GM18519 (cell line): ENCODE measurements around the gene C1QA.

Source experiments
- ATAC-seq: cut with Tn5 transposase; IDR thresholded peaks from one replicate; pipeline ENCODE4 v1.9.1; 2021; ENCODE audit warnings: mild to moderate bottlenecking, moderate library complexity; ENCODE audit not compliant: unreplicated experiment, low FRiP score

The C1QA gene

DNA sequence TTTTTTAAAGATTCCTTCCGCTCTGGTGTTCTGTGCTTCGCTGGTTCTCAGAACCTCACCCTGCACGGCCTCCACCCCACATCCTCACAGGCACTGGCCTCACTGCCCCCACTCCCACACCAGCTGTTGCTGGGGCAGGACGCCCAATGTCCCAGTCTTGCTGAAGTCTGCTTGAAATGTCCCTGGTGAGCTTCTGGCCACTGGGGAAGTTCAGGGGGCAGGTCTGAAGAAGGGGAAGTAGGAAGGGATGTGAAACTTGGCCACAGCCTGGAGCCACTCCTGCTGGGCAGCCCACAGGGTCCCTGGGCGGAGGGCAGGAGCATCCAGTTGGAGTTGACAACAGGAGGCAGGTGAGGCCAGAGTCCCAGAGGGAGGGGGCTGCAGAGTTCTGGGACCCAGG lies at the start of gene C1QA:
Gene C1QA (plus strand): TSS at position 276 of the 400 bp plus-strand sequence. CDS start 989 bp downstream, outside the sequence.
- no peak for ATAC-seq

- ATAC-seq, result no peak
These were observed 49.2 kb upstream of the C1QA start for GRCh38 chr1:22587247-22587646.

- no peak for ATAC-seq
These were observed 47.5 kb upstream of the C1QA start for GRCh38 chr1:22588899-22589422.

- no peak for ATAC-seq
These were observed 44.9 kb upstream of the C1QA start for GRCh38 chr1:22591576-22591975.

DNA sequence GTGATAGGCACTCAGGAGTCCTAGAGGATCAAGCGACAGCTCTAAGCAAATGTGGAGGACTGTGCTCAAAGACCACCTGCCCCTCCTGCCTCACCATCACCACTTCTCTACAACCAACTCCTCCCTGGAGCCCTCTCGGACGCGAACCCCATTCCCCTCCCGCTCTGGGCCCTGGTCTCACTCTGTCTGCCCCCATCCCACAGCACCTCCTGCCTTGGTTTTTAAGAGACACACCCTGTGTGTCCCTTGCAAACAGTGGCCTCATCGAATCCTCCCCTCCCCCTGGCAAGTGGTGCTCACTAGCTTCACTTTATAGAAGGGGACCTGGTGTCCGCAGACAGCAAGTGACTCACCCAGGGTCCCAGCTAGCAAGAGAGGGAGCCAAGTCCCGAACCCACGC lies 44.4 kb upstream of the C1QA start:
- ATAC-seq, result no peak

GRCh38 chr1:22592919-22593790 lies 43.3 kb upstream of the C1QA start:
- ATAC-seq, result no peak

- ATAC-seq, result no peak
These were observed 42.0 kb upstream of the C1QA start for GRCh38 chr1:22594396-22594795.

GRCh38 chr1:22595108-22595507 lies 41.3 kb upstream of the C1QA start:
- no peak for ATAC-seq

- ATAC-seq, result no peak
These were observed 39.0 kb upstream of the C1QA start for GRCh38 chr1:22597301-22597965.

DNA sequence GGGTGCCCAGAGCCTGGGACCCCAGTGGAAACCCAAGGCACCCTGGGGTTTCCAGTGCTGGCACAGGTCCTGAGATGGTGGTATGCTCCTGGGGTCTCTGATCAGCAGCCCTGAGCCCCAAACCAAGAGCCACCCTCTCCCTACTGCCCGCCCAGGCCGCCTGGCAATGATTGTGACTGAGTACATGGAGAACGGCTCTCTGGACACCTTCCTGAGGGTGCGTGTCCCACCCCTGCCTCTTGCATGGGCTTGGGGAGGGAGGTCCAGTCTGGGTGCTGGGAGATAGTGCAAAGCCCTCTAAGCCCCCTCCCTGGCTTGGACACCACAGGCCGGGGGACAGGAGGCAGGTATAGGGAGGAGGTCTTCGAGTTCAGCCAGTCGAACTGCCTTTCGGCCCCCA lies 38.4 kb upstream of the C1QA start:
- no peak for ATAC-seq

DNA sequence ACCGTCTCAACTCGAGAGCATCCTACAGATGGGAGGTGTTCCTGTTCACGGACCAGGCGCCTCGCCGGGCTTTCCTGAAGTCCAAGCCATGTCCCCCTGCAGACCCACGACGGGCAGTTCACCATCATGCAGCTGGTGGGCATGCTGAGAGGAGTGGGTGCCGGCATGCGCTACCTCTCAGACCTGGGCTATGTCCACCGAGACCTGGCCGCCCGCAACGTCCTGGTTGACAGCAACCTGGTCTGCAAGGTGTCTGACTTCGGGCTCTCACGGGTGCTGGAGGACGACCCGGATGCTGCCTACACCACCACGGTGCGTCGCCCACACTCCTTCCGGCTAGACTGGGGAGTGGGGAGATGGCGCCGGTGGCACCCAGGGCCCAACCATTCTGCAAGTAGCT lies 37.7 kb upstream of the C1QA start:
- ATAC-seq, result no peak

DNA sequence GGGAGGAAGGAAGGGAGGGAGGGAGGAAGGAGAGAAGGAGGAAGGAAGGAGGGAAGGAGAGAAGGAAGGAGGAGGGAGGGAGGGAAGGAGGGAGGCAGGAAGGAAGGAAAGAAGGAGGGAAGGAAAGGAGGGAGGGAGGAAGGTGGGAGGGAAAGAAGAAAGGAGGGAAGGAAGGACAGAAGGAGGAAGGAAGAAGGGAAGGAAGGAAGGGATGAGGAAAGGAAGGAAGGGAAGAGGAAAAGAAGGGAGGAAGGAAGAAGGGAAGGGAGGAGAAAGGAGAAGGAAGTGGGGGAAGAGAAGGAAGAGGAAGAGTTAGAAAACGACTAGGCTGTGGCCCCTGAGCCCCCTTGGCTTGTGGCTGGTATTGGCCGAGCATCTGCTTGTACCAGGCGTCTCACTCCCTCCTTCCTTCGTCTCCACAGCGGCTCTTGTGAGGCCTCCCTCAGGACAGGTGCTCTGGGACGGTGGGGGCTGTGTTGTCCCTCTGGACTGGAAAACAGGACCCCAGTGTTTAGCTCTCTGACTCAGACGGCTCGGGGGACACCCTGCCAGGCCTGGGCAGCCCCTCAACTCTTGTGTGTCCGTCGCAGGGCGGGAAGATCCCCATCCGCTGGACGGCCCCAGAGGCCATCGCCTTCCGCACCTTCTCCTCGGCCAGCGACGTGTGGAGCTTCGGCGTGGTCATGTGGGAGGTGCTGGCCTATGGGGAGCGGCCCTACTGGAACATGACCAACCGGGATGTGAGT lies 36.2 kb upstream of the C1QA start:
- no peak for ATAC-seq

GRCh38 chr1:22600817-22601605 lies 35.4 kb upstream of the C1QA start:
- ATAC-seq, result no peak

DNA sequence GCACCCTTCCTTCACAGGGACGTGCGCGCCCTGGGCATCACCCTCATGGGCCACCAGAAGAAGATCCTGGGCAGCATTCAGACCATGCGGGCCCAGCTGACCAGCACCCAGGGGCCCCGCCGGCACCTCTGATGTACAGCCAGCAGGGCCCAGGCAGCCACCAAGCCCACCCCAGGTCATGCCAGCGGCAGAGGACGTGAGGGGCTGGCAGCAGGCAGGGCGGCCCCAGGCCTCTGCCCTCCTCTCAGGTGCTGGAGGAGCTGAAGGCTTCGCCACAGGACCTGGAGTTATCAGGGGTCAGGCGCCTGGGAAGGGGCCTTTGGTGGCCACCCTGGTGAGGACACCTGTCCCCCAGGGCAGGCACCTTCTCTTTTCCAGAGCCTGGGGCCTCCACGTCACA lies 34.8 kb upstream of the C1QA start:
- no peak for ATAC-seq

- no peak for ATAC-seq
These were observed 34.2 kb upstream of the C1QA start for GRCh38 chr1:22602060-22602740.

- ATAC-seq, result no peak
These were observed 30.3 kb upstream of the C1QA start for GRCh38 chr1:22606161-22606560.

DNA sequence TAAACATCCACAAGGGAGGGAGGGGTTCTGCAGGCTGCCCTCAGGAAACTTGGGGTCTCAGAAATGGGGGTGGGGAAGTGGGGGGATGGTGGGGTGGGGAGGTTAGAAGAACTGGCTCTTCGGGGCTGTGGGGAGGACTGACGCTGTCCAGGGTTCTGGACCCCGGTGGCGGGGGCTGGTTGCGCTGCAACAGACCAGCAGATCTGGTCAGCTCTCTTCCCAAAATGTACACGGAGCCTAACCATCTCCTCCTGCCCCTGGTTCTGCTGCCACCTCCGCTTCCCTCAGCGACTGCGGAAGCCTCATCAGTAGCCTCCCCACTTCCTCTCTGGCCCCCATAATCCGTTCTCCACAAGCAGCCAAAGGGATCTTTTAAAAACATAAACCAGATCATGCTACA lies 29.3 kb upstream of the C1QA start:
- no peak for ATAC-seq

DNA sequence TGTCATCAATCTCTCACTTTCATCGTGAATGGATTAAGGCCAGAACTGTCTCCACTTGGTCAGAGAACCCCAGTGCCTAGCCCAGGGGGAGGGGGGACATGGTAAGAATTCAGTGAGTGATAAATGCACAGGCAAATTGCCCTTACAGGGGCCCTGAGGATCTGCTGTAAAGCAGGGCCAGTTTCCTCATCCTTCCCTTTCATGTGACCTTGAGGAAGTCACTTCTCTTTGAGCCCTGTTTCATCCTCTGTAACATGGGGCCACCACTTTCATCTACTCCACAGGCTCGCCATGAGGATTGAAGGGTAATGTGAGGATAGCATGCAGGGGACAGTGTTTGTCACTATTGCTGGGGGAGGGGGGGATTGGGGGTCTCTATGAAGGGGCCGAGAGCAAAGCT lies 28.1 kb upstream of the C1QA start:
- no peak for ATAC-seq

- ATAC-seq, result no peak
These were observed 27.1 kb upstream of the C1QA start for GRCh38 chr1:22609291-22609690.

GRCh38 chr1:22611530-22611947 lies 24.9 kb upstream of the C1QA start:
- ATAC-seq, result no peak
